HEK293T (cell line): ENCODE data around the gene NDUFB7.
A peak's percentile ranks its signal among the peaks of the same experiment; 100 is the strongest.

Source experiments
- BHLHE40 ChIP-seq: fragments of 450-650 bp; IDR thresholded peaks from 2 replicates; pipeline ENCODE4 v1.6.1; 2016; ENCODE audit warnings: mild to moderate bottlenecking, moderate library complexity, borderline replicate concordance
- ELF4 ChIP-seq: fragments of 450-650 bp; IDR thresholded peaks from 2 replicates; pipeline ENCODE4 v1.6.1; 2017; ENCODE audit warnings: antibody characterized with exemption
- FOXA1 ChIP-seq: fragments of 450-650 bp; IDR thresholded peaks from 2 replicates; pipeline ENCODE4 v1.6.1; 2016; ENCODE audit warnings: mild to moderate bottlenecking
- FOXK2 ChIP-seq: fragments of 450-650 bp; IDR thresholded peaks from 2 replicates; pipeline ENCODE4 v1.6.1; 2016; ENCODE audit warnings: mild to moderate bottlenecking
- FOXM1 ChIP-seq: fragments of 450-650 bp; IDR thresholded peaks from 2 replicates; pipeline ENCODE4 v1.6.1; 2017; ENCODE audit warnings: mild to moderate bottlenecking, borderline replicate concordance
- HDGF ChIP-seq: fragments of 450-650 bp; IDR thresholded peaks from 2 replicates; pipeline ENCODE4 v1.6.1; 2017; ENCODE audit warnings: antibody characterized with exemption, borderline replicate concordance
- NFRKB ChIP-seq: fragments of 450-650 bp; IDR thresholded peaks from 2 replicates; pipeline ENCODE4 v1.6.1; 2016; ENCODE audit warnings: mild to moderate bottlenecking, moderate library complexity
- PKNOX1 ChIP-seq: fragments of 450-650 bp; IDR thresholded peaks from 2 replicates; pipeline ENCODE4 v1.6.1; 2016
- SP1 ChIP-seq: fragments of 450-650 bp; IDR thresholded peaks from 2 replicates; pipeline ENCODE4 v1.6.1; 2017
- SUZ12 ChIP-seq: fragments of 450-650 bp; IDR thresholded peaks from 2 replicates; pipeline ENCODE4 v1.6.1; 2016; ENCODE audit warnings: mild to moderate bottlenecking
- ZNF384 ChIP-seq: fragments of 450-650 bp; IDR thresholded peaks from 2 replicates; pipeline ENCODE4 v1.6.1; 2016

GRCh38 chr19:14571695-14572490 is at the start of gene NDUFB7:
- no peak for TF ChIP-seq ZNF384
- peak; percentile 40; the same call in 1 of the 2 replicates for TF ChIP-seq PKNOX1
- TF ChIP-seq FOXK2, result no peak
- no peak for TF ChIP-seq SP1
- no peak for TF ChIP-seq FOXM1
- TF ChIP-seq FOXA1, result no peak
- no peak for TF ChIP-seq BHLHE40
- TF ChIP-seq SUZ12, result no peak
- TF ChIP-seq ELF4, result peak; percentile 72
- TF ChIP-seq HDGF, result no peak
- TF ChIP-seq NFRKB, result no peak
